ENCODE results near the gene NPTX1. TPM values are rescaled to one million over a fixed set of nuclear protein-coding genes. Genes with fewer than 3 reads are reported as not detected.

The NPTX1 gene
- total RNA-seq, 1 experiment from 2014 or later = 0.32 TPM

DNA sequence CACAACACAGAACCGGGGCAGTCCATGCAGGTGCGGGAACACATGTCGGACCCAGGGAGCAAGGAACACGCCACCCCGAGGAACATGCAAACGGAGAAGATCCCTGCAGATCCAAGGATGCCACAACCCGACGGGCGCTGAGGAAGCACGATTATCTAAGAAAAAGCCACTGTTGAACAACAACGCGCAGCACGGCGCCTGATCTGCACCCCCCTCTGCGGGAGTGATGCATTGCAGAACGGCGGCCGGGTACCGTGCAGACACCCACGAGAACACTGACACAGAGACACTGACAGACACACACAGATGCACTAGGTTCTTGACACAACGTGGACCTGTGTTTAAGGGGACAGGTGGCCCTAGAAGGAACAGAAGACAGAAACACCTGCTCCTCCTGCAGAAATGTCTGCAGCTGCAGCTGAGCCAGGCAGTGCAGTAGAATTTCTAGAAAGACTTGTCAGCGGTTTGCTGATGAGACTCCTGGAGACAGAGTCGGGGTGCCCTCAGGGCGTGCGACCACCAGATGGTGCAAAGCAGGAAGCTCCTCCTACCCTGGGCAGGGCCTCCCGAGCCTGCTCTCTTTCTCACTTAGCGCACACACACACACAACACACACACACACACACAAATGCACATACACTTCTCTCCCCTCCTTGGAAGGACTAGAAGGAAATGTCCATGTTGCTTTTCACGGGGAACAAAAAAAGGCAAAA lies 7.5 kb downstream of the NPTX1 start:
- Histone ChIP-seq H3K27ac (no peak overlapping the region), H3K27me3 (replicated peaks) (peaks cover 98% of the 10 kb centered on the region), H3K36me3 (no peaks in the 10 kb centered on the region), H3K9me3 (replicated peaks) (no peaks in the 10 kb centered on the region; the same call in 1 of the 2 replicates), H3K4me1 (replicated peaks) (no peaks in the 10 kb centered on the region), H3K4me3 (no peak overlapping the region)
- DNase-seq (ENCODE audit: low read depth in 1 of 2, low spot score in 2 of 2) = no peak

- H3K36me3 ChIP-seq = no peaks in the 10 kb centered on the region
- H3K9me3 ChIP-seq (replicated peaks) = no peaks in the 10 kb centered on the region; the same call in 1 of the 2 replicates
- peaks cover 97% of the 10 kb centered on the region for H3K27me3 ChIP-seq (replicated peaks)
- no peak overlapping the region for H3K27ac ChIP-seq
- no peak for DNase-seq (ENCODE audit: low read depth in 1 of 2, low spot score in 2 of 2)
- H3K4me3 ChIP-seq = no peak overlapping the region
- no peaks in the 10 kb centered on the region for H3K4me1 ChIP-seq (replicated peaks)
Measured at GRCh38 chr17:80468242-80468641, 8.2 kb downstream of the NPTX1 start.

DNA sequence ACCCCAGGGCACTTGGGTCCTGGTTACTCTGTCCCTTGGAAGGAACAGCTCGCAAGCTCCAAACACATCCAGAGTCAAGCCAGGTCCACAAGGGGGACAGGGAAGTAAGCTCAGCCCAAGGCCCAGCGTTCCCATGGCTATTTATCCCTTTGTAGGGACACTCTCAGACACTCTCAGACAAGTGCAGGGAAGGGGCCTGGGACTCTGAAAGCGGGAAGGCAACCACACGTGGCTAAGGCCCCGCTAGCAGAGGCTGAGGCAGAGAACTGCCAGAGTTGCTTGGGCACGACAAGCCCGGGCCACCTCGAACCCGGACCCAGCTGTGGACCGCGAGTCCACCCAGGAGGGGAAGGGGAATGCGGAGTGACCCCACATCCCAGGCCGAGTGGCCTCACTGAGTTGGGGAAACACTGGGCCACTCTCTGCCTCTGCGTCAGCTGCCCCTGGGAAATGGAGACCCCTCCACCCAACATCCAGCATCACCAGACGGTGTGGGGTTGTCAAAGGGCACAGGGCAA lies 10.2 kb downstream of the NPTX1 start:
- H3K27me3 ChIP-seq (replicated peaks) = peaks cover 81% of the 10 kb centered on the region
- no peak for DNase-seq (ENCODE audit: low read depth in 1 of 2, low spot score in 2 of 2)
- H3K4me1 ChIP-seq (replicated peaks) = no peaks in the 10 kb centered on the region
- H3K36me3 ChIP-seq = no peaks in the 10 kb centered on the region
- no peak overlapping the region for H3K27ac ChIP-seq
- H3K4me3 ChIP-seq = no peak overlapping the region
- no peaks in the 10 kb centered on the region; the same call in 1 of the 2 replicates for H3K9me3 ChIP-seq (replicated peaks)

DNA sequence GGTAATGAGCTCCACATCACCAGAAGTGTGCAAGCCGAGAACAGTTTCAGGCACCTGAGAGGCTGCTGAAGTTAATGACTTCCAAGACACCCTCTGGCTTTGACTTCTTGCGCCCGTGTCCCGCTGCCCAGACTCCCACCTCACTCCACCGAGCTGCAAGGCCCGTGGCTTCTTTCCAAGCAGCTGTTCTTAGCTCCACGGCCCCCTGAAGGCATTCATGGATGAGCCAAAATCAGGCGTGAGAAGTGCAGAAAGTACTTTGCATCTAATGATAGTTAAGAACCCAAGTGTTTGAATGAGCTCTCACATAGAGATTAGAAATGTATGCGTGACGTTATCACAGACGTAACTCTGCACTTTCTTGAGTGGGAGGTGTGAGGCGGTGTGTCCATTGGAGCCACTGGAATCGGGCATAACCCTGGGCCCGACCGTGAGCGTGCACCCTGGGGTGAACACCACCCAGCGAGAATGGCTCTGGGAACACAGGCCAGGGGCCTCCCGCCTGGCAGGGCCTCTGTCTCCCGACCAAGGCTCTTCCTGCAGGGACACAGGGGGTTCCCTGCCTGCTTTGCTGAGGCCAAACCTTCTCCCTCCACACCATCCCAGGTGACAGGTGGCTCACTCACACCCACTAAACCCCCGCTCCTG lies 11.0 kb downstream of the NPTX1 start:
- no peaks in the 10 kb centered on the region for H3K4me1 ChIP-seq (replicated peaks)
- H3K36me3 ChIP-seq = no peaks in the 10 kb centered on the region
- H3K27me3 ChIP-seq (replicated peaks) = peaks cover 75% of the 10 kb centered on the region
- no peak overlapping the region for H3K27ac ChIP-seq
- H3K9me3 ChIP-seq (replicated peaks) = no peaks in the 10 kb centered on the region; the same call in 1 of the 2 replicates
- no peak overlapping the region for H3K4me3 ChIP-seq
- no peak for DNase-seq (ENCODE audit: low read depth in 1 of 2, low spot score in 2 of 2)

GRCh38 chr17:80464486-80464885 lies 11.9 kb downstream of the NPTX1 start:
- Histone ChIP-seq H3K36me3 (no peaks in the 10 kb centered on the region), H3K4me3 (no peak overlapping the region), H3K9me3 (replicated peaks) (no peaks in the 10 kb centered on the region; the same call in 1 of the 2 replicates), H3K27ac (no peak overlapping the region), H3K4me1 (replicated peaks) (no peaks in the 10 kb centered on the region), H3K27me3 (replicated peaks) (peaks cover 75% of the 10 kb centered on the region)
- no peak for DNase-seq (ENCODE audit: low read depth in 1 of 2, low spot score in 2 of 2)

DNA sequence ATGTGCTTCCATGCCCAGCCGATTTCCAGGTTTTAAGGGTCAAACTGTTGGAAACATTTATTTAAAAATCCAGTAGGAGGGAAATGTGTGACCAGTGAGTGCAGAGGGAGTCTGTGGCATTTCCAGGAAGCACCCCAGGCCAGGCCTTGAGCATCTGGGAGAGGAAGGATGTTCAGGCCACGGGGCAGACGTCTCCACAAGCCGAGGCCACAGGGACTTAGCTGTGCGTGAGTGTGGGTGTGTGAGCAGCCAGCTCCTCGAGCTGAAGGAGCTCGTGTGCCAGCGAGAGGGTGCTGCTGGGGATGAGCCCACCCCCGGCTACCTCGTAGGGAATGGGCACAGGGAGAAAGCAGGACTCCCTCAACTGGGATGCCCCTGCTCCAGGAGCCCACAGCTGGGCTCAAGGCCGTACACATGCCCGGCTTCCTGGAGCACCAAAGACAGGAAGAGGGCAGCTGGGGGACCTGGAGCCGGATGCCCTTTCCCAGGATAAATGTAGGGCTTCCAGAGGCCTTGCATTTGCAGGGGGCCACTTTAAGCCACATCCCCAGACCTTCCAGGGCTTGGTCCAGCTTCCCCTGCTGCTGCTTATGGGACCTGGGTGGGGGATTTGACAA lies 12.5 kb downstream of the NPTX1 start:
- H3K9me3 ChIP-seq (replicated peaks) = no peaks in the 10 kb centered on the region; the same call in 1 of the 2 replicates
- H3K36me3 ChIP-seq = no peaks in the 10 kb centered on the region
- no peak for DNase-seq (ENCODE audit: low read depth in 1 of 2, low spot score in 2 of 2)
- no peak overlapping the region for H3K27ac ChIP-seq
- H3K27me3 ChIP-seq (replicated peaks) = peaks cover 74% of the 10 kb centered on the region
- H3K4me1 ChIP-seq (replicated peaks) = no peaks in the 10 kb centered on the region
- no peak overlapping the region for H3K4me3 ChIP-seq

DNA sequence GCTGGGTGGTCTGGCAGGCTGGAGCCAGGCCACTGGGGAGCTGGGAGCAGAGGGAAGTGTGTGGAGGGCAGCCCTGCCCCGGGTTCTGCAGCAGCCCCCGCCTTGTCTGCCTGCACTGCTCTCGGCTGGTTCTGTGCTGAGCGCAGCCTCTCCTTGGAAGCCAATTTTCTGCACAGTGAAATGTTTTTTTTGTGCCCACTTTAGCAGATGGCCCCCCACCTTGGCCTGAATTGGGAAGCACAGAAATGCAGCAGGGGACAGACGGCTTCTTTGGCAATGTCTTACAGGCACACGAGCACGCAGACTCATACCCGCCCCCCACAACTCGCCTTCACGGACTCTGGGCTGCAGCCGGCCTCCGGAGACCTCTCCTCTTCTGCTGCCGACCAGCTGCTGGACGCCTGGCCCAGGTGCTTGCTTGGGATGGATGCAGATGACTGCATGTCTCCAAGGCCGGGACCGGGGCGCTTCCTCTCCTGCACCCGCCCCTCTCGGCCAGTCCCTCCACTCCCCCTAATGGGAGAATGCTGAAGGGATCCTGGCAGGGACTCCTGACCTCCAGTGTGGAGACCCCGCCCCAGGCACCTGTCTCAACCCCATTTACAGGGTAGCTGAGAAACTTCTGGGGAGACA lies 14.8 kb downstream of the NPTX1 start:
- Histone ChIP-seq H3K9me3 (replicated peaks) (no peaks in the 10 kb centered on the region; the same call in 1 of the 2 replicates), H3K4me1 (replicated peaks) (no peaks in the 10 kb centered on the region), H3K36me3 (no peaks in the 10 kb centered on the region), H3K27me3 (replicated peaks) (peaks cover 53% of the 10 kb centered on the region), H3K4me3 (no peak overlapping the region), H3K27ac (no peak overlapping the region)
- DNase-seq (ENCODE audit: low read depth in 1 of 2, low spot score in 2 of 2) = no peak

DNA sequence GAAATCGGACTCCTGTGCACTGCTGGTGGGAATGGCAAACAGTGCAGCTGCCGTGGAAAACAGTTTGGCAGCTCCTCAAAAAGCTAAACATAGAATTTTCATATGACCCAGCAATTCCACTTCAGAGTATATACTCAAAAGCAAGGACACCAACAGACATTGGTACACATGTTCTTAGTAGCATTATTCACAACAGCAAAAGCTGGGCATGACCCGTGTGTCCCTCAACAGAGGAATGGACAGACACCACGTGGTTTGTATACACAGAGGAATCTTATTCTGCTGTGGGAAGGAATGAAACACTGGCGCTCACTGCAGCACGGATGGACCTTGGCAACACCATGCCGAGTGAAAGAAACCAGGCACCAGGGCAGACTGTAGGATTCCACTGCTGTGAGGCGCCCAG lies 16.0 kb downstream of the NPTX1 start:
- no peak overlapping the region for H3K4me3 ChIP-seq

DNA sequence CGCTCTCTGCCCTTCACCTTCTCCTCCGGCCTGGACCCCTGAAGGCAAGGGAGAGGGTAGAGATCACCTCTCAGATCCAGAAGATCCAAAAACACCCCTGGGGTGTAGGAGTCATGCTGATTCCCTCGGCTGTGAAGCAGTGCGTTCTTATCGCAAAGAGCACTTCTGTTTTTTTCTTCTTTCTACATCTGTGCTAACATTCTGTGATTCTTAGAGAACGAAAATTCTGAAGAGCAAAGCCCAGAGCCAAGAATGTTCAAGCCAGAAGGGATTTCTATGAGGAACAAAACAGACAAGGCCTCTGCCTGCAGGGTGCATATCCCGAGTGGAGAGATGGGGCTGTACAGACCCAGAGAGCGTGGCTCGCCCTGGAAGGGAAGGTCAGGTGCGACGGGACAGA lies 17.2 kb downstream of the NPTX1 start:
- Histone ChIP-seq H3K27me3 (replicated peaks) (peaks cover 29% of the 10 kb centered on the region), H3K36me3 (peaks cover 2% of the 10 kb centered on the region), H3K9me3 (replicated peaks) (no peaks in the 10 kb centered on the region), H3K4me1 (replicated peaks) (peaks cover 12% of the 10 kb centered on the region), H3K27ac (no peak overlapping the region), H3K4me3 (no peak overlapping the region)
- no peak for DNase-seq (ENCODE audit: low read depth in 1 of 2, low spot score in 2 of 2)

More for the DNA sequence above, 16.0 kb downstream of the NPTX1 start:
- Histone ChIP-seq H3K36me3 (no peaks in the 10 kb centered on the region), H3K4me1 (replicated peaks) (peaks cover 5% of the 10 kb centered on the region), H3K27ac (no peak overlapping the region), H3K9me3 (replicated peaks) (no peaks in the 10 kb centered on the region; the same call in 1 of the 2 replicates), H3K27me3 (replicated peaks) (peaks cover 41% of the 10 kb centered on the region)
- DNase-seq (ENCODE audit: low read depth in 1 of 2, low spot score in 2 of 2) = no peak

- Histone ChIP-seq H3K27ac (no peak overlapping the region), H3K4me1 (replicated peaks) (peaks cover 20% of the 10 kb centered on the region), H3K27me3 (replicated peaks) (peaks cover 20% of the 10 kb centered on the region), H3K9me3 (replicated peaks) (0 out of 2 replicates have a peak, but pooled peaks cover 3% of the 10 kb centered on the region), H3K36me3 (peaks cover 8% of the 10 kb centered on the region), H3K4me3 (no peak overlapping the region)
- no peak for DNase-seq (ENCODE audit: low read depth in 1 of 2, low spot score in 2 of 2)
Measured at GRCh38 chr17:80458016-80458415, 18.4 kb downstream of the NPTX1 start.

DNA sequence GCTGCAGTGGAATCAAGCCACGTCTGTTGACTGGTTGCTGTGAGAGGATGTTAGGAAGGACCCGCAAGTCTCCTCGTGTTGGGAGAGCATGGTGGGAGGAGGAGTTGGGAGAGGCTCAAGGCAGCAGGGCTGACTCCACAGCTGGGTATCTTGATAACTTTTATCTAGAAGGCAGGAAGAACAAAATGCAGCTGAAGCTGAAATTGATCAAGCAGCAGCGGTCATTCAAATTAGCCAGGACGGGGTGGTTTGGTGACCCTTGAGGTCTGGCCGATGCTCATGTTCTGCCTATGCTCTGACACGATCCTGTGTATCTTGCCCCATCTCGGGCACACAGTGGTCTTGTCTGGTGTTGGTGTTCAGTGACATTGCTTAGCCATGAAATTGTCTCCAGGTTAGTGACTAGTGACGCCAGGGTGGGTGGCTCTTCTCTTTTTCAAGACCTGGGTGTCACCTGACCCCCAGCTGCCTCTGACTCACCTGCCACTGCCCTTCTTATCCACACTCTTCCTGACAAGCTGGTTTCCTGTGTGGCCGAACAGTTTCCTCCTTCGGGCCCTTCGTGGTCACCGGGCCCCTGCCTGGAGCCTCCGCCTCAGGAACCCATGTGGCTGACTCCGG lies 19.1 kb downstream of the NPTX1 start:
- H3K9me3 ChIP-seq (replicated peaks) = 0 out of 2 replicates have a peak, but pooled peaks cover 3% of the 10 kb centered on the region
- peaks cover 8% of the 10 kb centered on the region for H3K36me3 ChIP-seq
- H3K4me1 ChIP-seq (replicated peaks) = peaks cover 20% of the 10 kb centered on the region
- H3K4me3 ChIP-seq = no peak overlapping the region
- H3K27ac ChIP-seq = no peak overlapping the region
- H3K27me3 ChIP-seq (replicated peaks) = peaks cover 20% of the 10 kb centered on the region
- no peak for DNase-seq (ENCODE audit: low read depth in 1 of 2, low spot score in 2 of 2)

DNA sequence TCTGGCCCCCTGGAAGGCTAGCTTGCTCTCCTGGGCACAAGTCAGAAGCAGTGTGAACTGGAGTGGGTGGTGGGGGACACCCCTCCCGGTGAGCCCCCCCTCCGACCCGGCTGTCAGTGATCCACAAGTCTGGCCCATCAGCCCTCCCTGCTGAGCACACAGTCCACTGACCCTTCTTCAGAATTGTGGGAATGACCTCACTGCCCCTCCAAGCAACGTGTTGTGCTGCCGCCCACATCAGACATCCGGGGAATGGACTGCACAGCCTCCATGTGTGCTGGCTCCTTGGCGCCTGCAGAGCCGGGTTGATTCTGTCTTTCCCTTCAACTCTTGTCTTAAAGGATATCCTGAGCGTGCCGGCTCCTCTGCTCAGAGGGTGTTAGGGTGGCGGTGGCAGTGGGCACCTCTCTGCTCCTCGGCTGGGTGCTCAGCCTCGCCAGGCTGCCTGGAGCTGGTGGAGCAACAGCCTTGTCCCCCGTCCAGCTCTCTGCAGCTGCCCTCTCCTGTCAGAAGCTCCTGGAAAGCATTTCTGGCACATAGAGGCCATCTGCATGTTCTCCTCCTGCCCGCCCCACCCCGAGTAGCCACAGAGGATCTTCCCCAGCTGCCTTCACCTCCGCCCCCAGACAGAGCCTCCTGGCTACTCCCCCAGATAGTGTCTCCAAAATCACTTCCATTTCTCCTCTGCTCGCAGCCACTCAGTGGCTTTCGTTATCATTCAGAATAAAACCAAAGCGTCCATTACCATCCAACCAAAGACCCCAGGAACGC lies 19.8 kb downstream of the NPTX1 start:
- Histone ChIP-seq H3K27me3 (replicated peaks) (peaks cover 18% of the 10 kb centered on the region), H3K27ac (no peak overlapping the region), H3K4me3 (no peak overlapping the region), H3K4me1 (replicated peaks) (peaks cover 20% of the 10 kb centered on the region), H3K36me3 (peaks cover 8% of the 10 kb centered on the region), H3K9me3 (replicated peaks) (0 out of 2 replicates have a peak, but pooled peaks cover 3% of the 10 kb centered on the region)
- DNase-seq (ENCODE audit: low read depth in 1 of 2, low spot score in 2 of 2) = no peak

All from SJSA1 (cell line).